IgD-negative memory B cell (primary cell): ENCODE results near the gene GADD45G. TPM values are rescaled to one million over a fixed set of nuclear protein-coding genes. Genes with fewer than 3 reads are reported as not detected.
A peak's percentile ranks its signal among the peaks of the same experiment; 100 is the strongest.

ENCODE experiments used
- H3K27ac Mint-ChIP-seq, 3 donors: one replicate each; pipeline ENCODE4 v1.8.0; 2020 to 2022; ENCODE audit warnings: mild to moderate bottlenecking in 3 of 3, mixed read lengths in 3 of 3, moderate library complexity in 1 of 3
- H3K27me3 Mint-ChIP-seq: one replicate; pipeline ENCODE4 v1.8.0; 2021; ENCODE audit warnings: mixed read lengths
- H3K36me3 Mint-ChIP-seq: one replicate; pipeline ENCODE4 v1.8.0; 2020; ENCODE audit warnings: mild to moderate bottlenecking, mixed read lengths
- H3K4me1 Mint-ChIP-seq, 3 donors: one replicate each; pipeline ENCODE4 v1.8.0; 2020 to 2022; ENCODE audit warnings: mixed read lengths in 3 of 3, mild to moderate bottlenecking in 1 of 3
- H3K4me3 Mint-ChIP-seq, 4 donors: one replicate each; pipeline ENCODE4 v1.8.0; 2020 to 2022; ENCODE audit warnings: mild to moderate bottlenecking in 4 of 4, mixed read lengths in 4 of 4, moderate library complexity in 3 of 4
- H3K9me3 Mint-ChIP-seq, 3 donors: one replicate each; pipeline ENCODE4 v1.8.0; 2020 to 2021; ENCODE audit warnings: mixed read lengths in 3 of 3, mild to moderate bottlenecking in 1 of 3
- polyA plus RNA-seq: library from polyadenylated mRNA; unstranded; fragments of 300-500 nt; fragmentation: Illumina TruSeq; gene quantifications from one replicate; pipeline ENCODE4 v1.2.3, GENCODE V29; 2021

Gene GADD45G
- polyA plus RNA-seq, 1 donor from 2014 or later = 1.1 TPM

DNA sequence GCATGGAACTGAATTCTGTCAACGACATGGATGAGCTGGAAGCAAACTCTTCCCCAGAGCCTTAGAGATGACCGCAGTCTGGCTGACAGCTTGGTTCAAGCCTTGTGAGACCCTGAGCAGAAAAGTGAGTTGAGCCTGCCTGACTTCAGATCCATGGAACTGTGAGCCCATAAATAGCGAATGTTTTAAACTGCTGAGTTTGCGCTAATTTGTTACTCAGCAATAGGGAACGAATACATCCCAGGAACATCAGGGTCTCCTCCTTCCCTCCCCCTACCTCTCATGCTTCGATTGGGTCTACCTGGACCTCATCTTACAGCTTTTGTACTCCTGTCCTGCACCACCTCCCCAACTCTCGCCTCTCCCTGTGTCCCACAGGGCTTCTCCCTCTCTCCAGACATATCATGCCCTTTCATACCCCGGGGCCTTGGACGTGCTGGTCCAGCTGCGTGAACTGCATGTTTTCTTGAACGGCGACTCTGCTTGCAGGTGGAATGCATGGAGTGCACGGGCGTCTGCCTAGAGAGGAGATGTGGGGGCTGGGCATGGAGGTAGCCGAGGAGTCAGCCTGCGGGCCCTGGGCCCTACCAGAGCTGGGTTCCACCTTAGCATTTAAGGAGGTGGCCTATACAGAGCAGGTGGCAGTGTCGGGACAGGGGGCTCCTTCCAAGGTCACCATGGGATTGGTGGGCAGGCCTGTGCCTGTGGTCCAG is 7.9 kb downstream of the GADD45G start:
- no peak overlapping the region for H3K27ac Mint-ChIP-seq
- no peaks in the 10 kb centered on the region for H3K36me3 Mint-ChIP-seq
- no peak overlapping the region for H3K4me3 Mint-ChIP-seq
- peaks cover 17% of the 10 kb centered on the region for H3K27me3 Mint-ChIP-seq
- no peaks in the 10 kb centered on the region for H3K4me1 Mint-ChIP-seq
- peaks cover 0 to 5% (median 4%) of the 10 kb centered on the region in 3 donors for H3K9me3 Mint-ChIP-seq

DNA sequence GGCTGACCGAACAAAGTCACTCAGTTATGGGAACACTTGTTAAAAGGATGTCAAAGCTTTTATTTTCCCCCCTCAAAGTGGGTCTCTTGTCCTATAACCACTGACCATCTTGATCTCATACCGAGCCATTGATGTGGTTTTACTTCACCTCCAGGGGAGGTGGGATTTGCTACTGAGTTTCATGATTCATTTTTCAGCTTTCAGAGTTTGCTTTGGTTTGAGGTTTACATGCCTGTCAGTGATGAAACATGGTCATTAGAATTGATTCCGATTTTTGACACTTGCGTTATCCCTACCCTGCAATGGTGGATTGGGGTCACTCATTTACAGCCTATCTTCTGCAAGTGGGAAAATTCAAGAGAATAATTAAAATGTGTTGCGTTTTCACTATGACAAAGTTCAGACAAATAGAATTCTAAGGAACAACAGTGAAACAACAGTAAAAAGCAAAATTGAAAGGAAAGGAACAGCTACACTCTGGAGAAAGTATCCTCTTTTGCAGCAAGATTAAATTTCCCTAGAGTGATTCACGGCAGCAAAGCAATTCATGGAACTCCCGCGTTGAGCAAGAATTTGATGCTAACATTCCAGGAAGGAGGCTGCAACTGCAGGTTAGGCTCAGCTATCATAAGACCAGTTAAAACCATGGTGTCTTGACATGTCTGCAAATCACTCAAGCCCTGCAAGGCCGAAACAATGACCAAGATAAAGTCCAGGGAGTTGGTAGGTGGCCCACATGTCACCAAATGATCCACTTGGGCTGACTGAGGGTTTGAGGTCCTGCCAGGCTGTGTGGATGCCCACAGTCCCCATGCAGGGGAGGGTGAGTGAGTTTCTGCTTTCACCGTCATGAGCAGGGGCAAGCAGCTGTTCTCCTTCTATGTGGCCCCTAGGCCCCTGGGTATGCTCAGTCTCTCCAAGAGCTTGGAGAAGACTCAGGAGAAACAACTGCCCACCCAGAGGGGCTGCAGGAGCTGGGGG is 9.4 kb downstream of the GADD45G start:
- Mint-ChIP-seq H3K4me1 (no peaks in the 10 kb centered on the region), H3K4me3 (no peak overlapping the region), H3K9me3 (peaks cover 0 to 7% (median 5%) of the 10 kb centered on the region in 3 donors), H3K27me3 (peaks cover 11% of the 10 kb centered on the region), H3K27ac (no peak overlapping the region), H3K36me3 (peaks cover 3% of the 10 kb centered on the region)

DNA sequence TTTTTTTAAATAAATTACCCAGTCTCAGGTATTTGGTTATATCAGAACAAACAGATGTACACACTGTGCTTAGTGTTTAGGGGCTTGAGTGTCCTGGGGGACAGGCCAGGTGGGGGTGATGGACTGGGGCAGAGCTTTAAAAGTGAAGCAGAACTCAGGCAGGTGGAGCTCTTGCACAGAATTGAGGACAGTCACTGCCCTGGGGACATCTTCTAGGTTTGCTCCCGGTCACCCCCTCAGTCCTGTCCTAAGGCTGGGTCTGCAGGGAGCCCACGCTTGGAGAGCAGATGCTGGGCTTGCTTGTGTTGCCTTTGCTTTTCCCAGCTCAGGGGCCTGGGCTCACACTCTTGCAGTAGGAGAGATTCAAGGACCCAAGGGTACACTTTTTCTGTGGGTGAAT is 10.8 kb downstream of the GADD45G start:
- H3K36me3 Mint-ChIP-seq = peaks cover 3% of the 10 kb centered on the region
- no peak overlapping the region for H3K27ac Mint-ChIP-seq
- H3K27me3 Mint-ChIP-seq = peaks cover 11% of the 10 kb centered on the region
- H3K9me3 Mint-ChIP-seq = peaks cover 0 to 7% (median 5%) of the 10 kb centered on the region in 3 donors
- H3K4me1 Mint-ChIP-seq = no peaks in the 10 kb centered on the region
- no peak overlapping the region for H3K4me3 Mint-ChIP-seq

DNA sequence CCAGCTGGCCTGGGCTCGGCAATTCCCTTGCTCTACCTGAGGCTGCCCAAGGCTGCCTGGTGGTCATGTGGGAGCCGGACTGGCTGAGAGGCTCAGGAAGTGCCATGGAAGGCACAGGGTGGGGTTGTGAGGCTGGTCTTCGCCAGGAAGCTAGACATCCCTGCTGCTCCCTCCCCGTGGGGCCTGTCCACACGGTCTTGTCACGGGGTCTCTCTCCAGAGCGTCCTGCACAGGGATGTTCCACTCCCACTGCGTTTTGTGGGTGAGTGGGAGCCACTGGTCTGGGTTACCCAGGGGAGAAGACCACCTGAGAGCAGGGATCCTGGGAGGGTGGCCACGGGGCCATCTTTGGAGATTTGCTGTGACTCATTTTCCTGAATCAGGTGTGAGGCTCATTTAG is 11.6 kb downstream of the GADD45G start:
- no peaks in the 10 kb centered on the region for H3K4me1 Mint-ChIP-seq
- H3K36me3 Mint-ChIP-seq = peaks cover 3% of the 10 kb centered on the region
- no peak overlapping the region for H3K4me3 Mint-ChIP-seq
- H3K27ac Mint-ChIP-seq = no peak overlapping the region
- peaks cover 0 to 7% (median 5%) of the 10 kb centered on the region in 3 donors for H3K9me3 Mint-ChIP-seq
- H3K27me3 Mint-ChIP-seq = peaks cover 13% of the 10 kb centered on the region

DNA sequence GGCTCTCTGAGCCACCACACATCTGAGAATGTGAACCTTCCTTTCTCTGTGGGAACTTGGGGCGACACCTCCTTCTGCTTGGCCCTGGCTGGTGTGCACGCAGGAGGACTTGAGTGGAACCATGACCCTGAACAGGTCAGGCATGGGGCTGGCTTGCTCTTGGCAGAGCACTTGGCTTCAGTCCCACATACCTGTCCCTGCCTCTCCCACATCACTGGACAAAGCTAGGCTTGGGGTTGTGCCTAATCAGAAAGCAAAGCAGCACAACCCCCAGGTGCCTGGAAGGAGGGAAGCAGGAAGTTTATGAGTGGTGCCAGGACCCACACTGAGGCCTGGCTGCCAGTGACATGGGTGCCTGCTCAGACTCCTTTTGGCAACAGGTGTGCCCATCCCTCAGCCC is 13.2 kb downstream of the GADD45G start:
- H3K27ac Mint-ChIP-seq = no peak overlapping the region
- peaks cover 0 to 3% (median 0%) of the 10 kb centered on the region in 3 donors for H3K9me3 Mint-ChIP-seq
- H3K36me3 Mint-ChIP-seq = peaks cover 3% of the 10 kb centered on the region
- H3K27me3 Mint-ChIP-seq = peaks cover 9% of the 10 kb centered on the region
- peaks cover 0 to 1% (median 0%) of the 10 kb centered on the region in 3 donors for H3K4me1 Mint-ChIP-seq
- no peak overlapping the region for H3K4me3 Mint-ChIP-seq

DNA sequence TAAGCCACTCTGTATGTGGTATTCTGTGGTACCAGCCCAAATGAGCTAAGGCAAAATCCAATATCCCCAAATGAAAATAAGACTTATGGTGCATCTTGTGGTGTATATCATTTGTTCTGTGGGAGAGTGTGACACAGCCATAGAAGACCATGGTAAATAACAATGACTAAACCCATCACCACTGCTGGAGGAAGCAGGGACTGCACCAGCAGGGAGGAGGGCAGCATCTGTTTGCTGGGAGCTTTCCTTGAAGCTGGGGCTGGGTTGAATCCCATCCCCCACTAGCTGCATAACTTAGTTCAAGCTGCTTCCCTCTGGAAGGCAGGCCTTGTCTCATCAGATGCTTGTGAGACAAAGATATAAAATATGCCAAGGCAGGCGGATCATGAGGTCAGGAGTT is 14.2 kb downstream of the GADD45G start:
- Mint-ChIP-seq H3K36me3 (peaks cover 3% of the 10 kb centered on the region), H3K4me1 (peaks cover 0 to 1% (median 1%) of the 10 kb centered on the region in 3 donors), H3K27me3 (peaks cover 12% of the 10 kb centered on the region), H3K4me3 (no peak overlapping the region), H3K9me3 (peaks cover 0 to 3% (median 0%) of the 10 kb centered on the region in 3 donors), H3K27ac (peak overlapping the region in 1 of 3 donors; percentile 13)

DNA sequence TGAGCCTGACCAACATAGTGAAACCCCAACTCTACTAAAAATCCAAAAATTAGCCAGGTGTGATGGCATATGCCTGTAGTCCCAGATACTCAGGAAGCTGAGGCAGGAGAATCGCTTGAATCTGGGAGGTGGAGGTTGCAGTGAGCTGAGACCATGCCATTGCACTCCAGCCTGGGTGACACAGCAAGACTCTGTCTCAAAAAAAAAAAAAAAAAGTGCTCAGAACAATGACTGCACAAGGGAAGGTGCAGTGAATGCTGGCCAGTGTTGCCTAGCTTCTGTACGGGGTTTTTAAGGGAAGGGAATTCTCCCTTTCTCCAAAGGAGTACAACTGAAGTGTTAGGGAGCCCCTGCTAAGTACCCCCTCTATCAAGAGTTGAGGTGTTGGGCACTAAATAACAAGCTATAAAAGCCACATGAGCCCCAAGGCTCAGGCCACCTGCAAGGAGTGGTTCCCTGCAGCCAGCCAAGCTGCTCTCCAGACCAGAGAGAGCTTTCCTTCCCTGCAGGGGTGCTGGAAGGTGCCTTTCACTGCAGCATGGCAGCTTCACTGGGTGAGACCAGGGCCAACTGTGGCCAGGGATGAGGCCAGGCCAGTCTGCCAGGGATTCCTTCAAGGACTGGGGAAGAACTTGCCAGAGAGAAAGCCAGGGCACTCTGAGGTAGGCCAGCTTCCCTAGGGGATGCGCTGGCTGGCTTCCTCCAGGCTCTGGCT is 14.8 kb downstream of the GADD45G start:
- Mint-ChIP-seq H3K27me3 (peaks cover 12% of the 10 kb centered on the region), H3K4me1 (peaks cover 0 to 1% (median 1%) of the 10 kb centered on the region in 3 donors), H3K4me3 (no peak overlapping the region), H3K9me3 (peaks cover 0 to 3% (median 0%) of the 10 kb centered on the region in 3 donors), H3K36me3 (peaks cover 3% of the 10 kb centered on the region), H3K27ac (no peak overlapping the region)

DNA sequence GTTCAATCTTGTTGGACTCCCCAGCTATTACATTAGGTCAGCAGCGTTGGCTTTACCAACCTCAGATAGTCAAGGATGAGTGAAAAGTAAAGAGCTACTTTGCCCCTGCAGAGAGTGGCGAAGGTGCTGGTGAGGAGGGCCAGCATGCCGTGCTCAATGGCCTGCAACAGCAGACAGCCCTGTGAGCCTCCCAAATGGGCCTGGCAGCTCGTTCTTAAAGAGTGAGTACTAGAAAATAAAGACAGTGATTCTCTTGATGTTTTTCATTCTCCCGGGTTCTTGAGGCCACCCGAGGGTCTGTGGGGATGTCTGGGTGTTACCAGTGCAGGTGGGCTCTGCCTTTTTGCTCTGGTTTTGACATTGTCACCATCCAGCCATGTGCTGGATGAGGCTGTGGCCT is 16.2 kb downstream of the GADD45G start:
- Mint-ChIP-seq H3K9me3 (peaks cover 0 to 3% (median 0%) of the 10 kb centered on the region in 3 donors), H3K27ac (no peak overlapping the region), H3K4me3 (no peak overlapping the region), H3K27me3 (peaks cover 18% of the 10 kb centered on the region), H3K4me1 (peaks cover 0 to 1% (median 1%) of the 10 kb centered on the region in 3 donors), H3K36me3 (peaks cover 3% of the 10 kb centered on the region)

DNA sequence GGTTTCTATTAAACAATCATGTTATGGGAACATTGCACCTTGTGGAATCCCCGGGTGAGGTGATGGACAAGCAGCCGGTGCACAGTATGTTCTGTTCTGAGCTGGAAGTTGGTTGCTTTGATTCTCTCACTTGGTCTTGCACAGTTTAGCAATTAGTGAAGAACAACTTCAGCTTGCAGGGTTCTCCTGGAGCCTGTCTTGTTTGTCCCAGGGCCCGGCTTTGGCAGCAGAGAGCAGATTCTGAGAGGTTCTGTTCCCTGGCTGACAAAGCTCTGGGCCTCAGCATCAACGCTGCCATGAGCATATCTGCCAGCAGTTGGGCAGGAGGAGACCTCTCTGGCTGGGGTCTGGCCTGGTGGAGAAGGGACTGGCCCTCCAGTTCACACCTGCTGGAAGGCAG is 16.9 kb downstream of the GADD45G start:
- Mint-ChIP-seq H3K4me1 (peaks cover 0 to 1% (median 1%) of the 10 kb centered on the region in 3 donors), H3K4me3 (no peak overlapping the region)

DNA sequence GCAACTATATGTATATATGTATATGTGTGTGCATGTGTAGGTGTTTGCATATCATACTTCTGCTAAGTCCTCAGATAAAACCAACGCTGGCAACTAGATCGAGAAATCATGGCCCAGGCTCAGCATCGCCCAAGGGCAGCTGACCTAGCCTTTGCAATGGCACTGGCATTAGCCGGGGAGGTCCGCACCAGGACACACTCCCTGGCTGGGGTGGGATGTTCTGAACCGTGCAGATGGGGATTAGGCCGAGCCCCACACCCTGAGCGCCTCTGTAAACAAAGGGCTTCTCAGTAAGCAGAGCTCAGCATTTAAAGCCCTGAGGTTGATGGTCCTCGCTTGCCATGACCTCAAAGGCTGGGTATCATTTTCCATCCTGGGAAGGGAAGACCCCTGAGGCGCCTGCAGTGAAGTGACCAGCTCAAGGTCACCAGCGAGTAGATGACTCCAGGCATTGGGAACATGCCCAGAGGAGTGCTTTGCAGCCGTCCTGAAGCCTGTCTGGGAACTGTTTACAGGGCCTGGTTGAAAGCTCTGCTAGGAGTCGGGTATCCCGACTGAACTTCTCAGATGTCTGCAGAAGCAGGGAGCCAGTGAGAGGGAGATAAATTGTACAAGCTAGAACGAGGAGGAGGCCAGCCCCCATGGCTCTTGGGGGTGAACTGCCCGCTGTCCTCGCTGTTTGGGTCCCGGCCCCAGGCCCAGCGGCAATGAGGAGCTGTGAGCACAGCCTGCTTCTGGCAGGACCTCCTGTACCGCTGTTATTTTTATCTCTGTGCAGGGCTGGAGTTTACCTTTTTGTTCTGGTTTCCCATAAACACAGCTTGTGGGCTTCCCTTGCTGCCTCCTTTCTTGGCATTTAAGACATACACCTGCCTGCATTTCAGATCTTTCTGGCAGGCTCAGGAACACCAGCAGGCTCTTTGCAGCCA is 18.4 kb downstream of the GADD45G start:
- peaks cover 23% of the 10 kb centered on the region for H3K27me3 Mint-ChIP-seq
- H3K27ac Mint-ChIP-seq = no peak overlapping the region
- H3K4me3 Mint-ChIP-seq = no peak overlapping the region
- peaks cover 3% of the 10 kb centered on the region for H3K36me3 Mint-ChIP-seq
- peaks cover 0 to 1% (median 1%) of the 10 kb centered on the region in 3 donors for H3K4me1 Mint-ChIP-seq
- peaks cover 0 to 3% (median 0%) of the 10 kb centered on the region in 3 donors for H3K9me3 Mint-ChIP-seq

More for the DNA sequence above, 16.9 kb downstream of the GADD45G start:
- peaks cover 0 to 3% (median 0%) of the 10 kb centered on the region in 3 donors for H3K9me3 Mint-ChIP-seq
- no peak overlapping the region for H3K27ac Mint-ChIP-seq
- H3K27me3 Mint-ChIP-seq = peaks cover 18% of the 10 kb centered on the region
- H3K36me3 Mint-ChIP-seq = peaks cover 3% of the 10 kb centered on the region

DNA sequence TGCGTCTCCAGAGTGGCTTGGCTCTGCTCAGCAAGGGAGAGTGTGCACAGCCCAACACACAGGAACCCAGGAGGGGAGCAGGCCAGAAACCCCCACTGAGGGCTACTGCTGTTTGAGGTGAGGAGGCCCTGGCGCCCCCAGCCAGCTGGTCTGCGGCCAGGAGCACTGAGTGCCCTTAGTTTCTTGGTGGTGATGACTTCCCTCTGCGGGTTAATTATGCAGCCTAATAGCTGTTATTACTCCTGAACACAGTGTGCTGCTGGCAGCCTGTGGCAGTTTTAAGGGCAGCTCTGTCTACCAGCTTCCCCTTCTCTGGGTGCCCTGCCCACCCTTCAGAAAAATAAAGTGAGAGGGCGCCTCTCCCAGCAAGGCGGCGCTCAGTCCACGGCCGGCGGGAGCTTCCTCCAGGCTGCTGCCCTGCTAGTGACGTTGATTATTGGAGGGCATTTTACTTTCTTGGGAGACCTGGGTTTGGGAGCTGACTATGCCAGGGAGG is 19.2 kb downstream of the GADD45G start:
- Mint-ChIP-seq H3K36me3 (no peaks in the 10 kb centered on the region), H3K27me3 (peaks cover 23% of the 10 kb centered on the region), H3K4me3 (no peak overlapping the region), H3K27ac (no peak overlapping the region), H3K9me3 (peaks cover 0 to 2% (median 0%) of the 10 kb centered on the region in 3 donors), H3K4me1 (peaks cover 0 to 1% (median 1%) of the 10 kb centered on the region in 3 donors)

DNA sequence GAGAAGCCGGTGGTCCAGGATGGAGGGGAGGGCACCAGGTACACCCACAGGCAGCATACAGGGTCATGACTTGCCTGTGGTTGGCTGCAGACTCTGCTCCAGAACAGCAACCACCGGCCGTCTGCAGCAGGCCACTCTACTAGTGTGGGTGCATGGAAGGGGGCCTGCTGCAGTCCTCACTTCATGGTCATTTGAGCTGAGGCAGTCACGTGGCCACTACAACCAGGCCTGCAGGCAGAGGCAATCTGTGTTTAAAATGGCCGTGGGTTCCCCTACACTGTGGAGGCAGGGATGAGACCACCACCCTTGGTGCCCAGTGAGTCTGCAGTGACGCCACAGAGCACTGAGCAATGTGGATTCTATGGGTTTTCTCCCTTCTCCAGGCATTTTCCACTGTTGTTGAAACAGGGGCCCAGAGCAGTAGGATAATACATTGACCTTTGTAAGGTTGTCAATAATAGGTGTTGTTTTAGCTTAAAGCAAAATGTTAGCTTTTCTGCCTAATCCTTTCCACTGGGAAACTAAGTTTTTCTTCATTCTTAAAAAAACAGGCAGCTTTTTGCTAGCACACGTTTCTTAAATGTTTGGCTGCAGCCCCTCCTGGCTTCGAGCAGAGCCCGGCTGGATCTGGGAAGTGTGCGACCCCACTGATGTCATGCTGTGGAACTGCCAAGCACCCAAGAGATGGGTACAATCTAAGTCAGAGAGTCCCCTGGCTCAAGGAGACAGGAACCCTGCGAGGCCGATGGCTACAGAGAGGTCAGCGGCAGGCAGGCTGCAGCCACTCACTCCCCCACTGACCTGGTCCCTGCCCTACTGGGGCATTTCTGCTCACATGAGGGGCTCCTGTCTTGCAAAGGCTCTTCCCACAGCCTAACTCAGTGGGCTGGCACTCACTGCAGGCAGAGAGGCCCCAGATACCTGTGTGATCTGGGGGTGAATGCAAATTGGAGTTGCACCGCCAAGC is 21.2 kb downstream of the GADD45G start:
- H3K4me3 Mint-ChIP-seq = no peak overlapping the region
- H3K36me3 Mint-ChIP-seq = no peaks in the 10 kb centered on the region
- peaks cover 0 to 1% (median 1%) of the 10 kb centered on the region in 3 donors for H3K4me1 Mint-ChIP-seq
- H3K27ac Mint-ChIP-seq = no peak overlapping the region
- no peaks in the 10 kb centered on the region for H3K9me3 Mint-ChIP-seq
- peaks cover 22% of the 10 kb centered on the region for H3K27me3 Mint-ChIP-seq
